HepG2 (cell line): ENCODE measurements around the gene SHISA7. TPM values are rescaled to one million over a fixed set of nuclear protein-coding genes. Genes with fewer than 3 reads are reported as not detected.

Experiments used
- AHR ChIP-seq: IDR thresholded peaks from 2 replicates; pipeline ENCODE4 v1.6.1; 2018; ENCODE audit warnings: missing genetic modification reagents, missing compliant biosample characterization
- CTCF ChIP-seq: sonication (generic); formaldehyde crosslinking; IDR thresholded peaks from 2 replicates; pipeline ENCODE4 v1.5.0; 2020; ENCODE audit warnings: mild to moderate bottlenecking, missing genetic modification reagents, moderate library complexity
- EP300 ChIP-seq, 3 experiments: sonication (generic) in 1 of 3; formaldehyde crosslinking in 1 of 3; IDR thresholded peaks; 2 replicates each; pipeline versions ENCODE4 v1.5.1 to v1.6.1; 2011 to 2020; ENCODE audit warnings: low read depth in 2 of 3, low read length in 2 of 3, borderline replicate concordance in 1 of 3, improper control_type of control experiment in 1 of 3, mild to moderate bottlenecking in 1 of 3, missing genetic modification reagents in 1 of 3, moderate library complexity in 1 of 3
- ESRRA ChIP-seq: sonication (generic); formaldehyde crosslinking; IDR thresholded peaks from 2 replicates; pipeline ENCODE4 v1.5.1; 2020; ENCODE audit warnings: mild to moderate bottlenecking, low read depth, missing genetic modification reagents
- HMG20A ChIP-seq: IDR thresholded peaks from 2 replicates; pipeline ENCODE4 v1.6.1; 2016; ENCODE audit warnings: borderline replicate concordance
- HNF1B ChIP-seq: sonication (generic); formaldehyde crosslinking; IDR thresholded peaks from 2 replicates; pipeline ENCODE4 v1.5.1; 2020; ENCODE audit warnings: mild to moderate bottlenecking, moderate library complexity, missing genetic modification reagents
- HOXD1 ChIP-seq: sonication (generic); formaldehyde crosslinking; IDR thresholded peaks from 2 replicates; pipeline ENCODE4 v1.5.0; 2020; ENCODE audit warnings: missing genetic modification reagents
- MAF1 ChIP-seq: sonication (generic); formaldehyde crosslinking; IDR thresholded peaks from 2 replicates; pipeline ENCODE4 v1.5.0; 2020; ENCODE audit warnings: missing genetic modification reagents, borderline replicate concordance
- RAD21 ChIP-seq: fragments of 450-650 bp; formaldehyde crosslinking; IDR thresholded peaks from 2 replicates; pipeline ENCODE4 v1.5.0; 2020; ENCODE audit warnings: mild to moderate bottlenecking
- SKIL ChIP-seq: sonication (generic); formaldehyde crosslinking; IDR thresholded peaks from 2 replicates; pipeline ENCODE4 v1.8.0; 2022; ENCODE audit warnings: missing genetic modification reagents, mild to moderate bottlenecking, moderate library complexity, borderline replicate concordance
- SMARCE1 ChIP-seq: fragments of 450-650 bp; IDR thresholded peaks from 2 replicates; pipeline ENCODE4 v1.6.1; 2017; ENCODE audit warnings: borderline replicate concordance
- SOX13 ChIP-seq, 3 experiments: fragments of 450-650 bp in 1 of 3; sonication (generic) in 1 of 3; formaldehyde crosslinking in 1 of 3; IDR thresholded peaks in 2 of 3; conservative IDR thresholded peaks in 1 of 3; 2 replicates each; pipeline versions ENCODE4 v1.5.0 to v1.6.1; 2016 to 2020; ENCODE audit warnings: antibody characterized with exemption in 1 of 3, mild to moderate bottlenecking in 1 of 3, missing compliant biosample characterization in 1 of 3, missing genetic modification reagents in 1 of 3, moderate library complexity in 1 of 3
- TFAP4 ChIP-seq: sonication (generic); IDR thresholded peaks from 2 replicates; pipeline ENCODE4 v1.6.1; 2016; ENCODE audit warnings: low read depth, borderline replicate concordance
- ZBTB33 ChIP-seq: sonication (generic); formaldehyde crosslinking; IDR thresholded peaks from 2 replicates; pipeline ENCODE4 v1.4.0; 2020; ENCODE audit warnings: missing genetic modification reagents
- ZBTB43 ChIP-seq: sonication (generic); formaldehyde crosslinking; conservative IDR thresholded peaks from 2 replicates; pipeline ENCODE4 v1.4.0; 2020; ENCODE audit warnings: missing genetic modification reagents
- ZNF577 ChIP-seq: sonication (generic); formaldehyde crosslinking; IDR thresholded peaks from 2 replicates; pipeline ENCODE4 v1.4.0; 2020; ENCODE audit warnings: mild to moderate bottlenecking, low read depth, missing genetic modification reagents, borderline replicate concordance
- polyA plus RNA-seq, 8 experiments: library from polyadenylated mRNA; depleted of rRNA in 3 of 8; stranded (reverse) in 7 of 8; unstranded in 1 of 8; fragments of >200 nt; fragmentation: Illumina TruSeq in 4 of 8; extraction: Trizol in 4 of 8; gene quantifications; 2 replicates each; pipeline versions ENCODE4 v1.2.1 to v1.2.3, GENCODE V29; 2011 to 2016; ENCODE audit warnings: low read depth in 4 of 8, missing spikeins in 1 of 8, mixed read lengths in 1 of 8; ENCODE audit not compliant: insufficient read depth in 1 of 8
- total RNA-seq, 5 experiments: library from RNA; depleted of rRNA; stranded (reverse); fragments of >200 nt; fragmentation: Illumina TruSeq; extraction: Trizol; gene quantifications; 2 replicates each; pipeline ENCODE4 v1.2.3, GENCODE V29; 2016; ENCODE audit warnings: low read depth in 1 of 5

The SHISA7 gene
- total and polyA plus RNA-seq, 2 of the 13 experiments (the other 11 are each of a cell fraction or from before 2014, with no cell fraction given) = not detected

GRCh38 chr19:55467236-55468053 lies 24.3 kb upstream of the SHISA7 start (continued):
- 0 out of 2 replicates have a peak, but pooled peaks have one; percentile 48 for TF ChIP-seq ZBTB43 (CRISPR knock-in tag)
- TF ChIP-seq SOX13 (IDR thresholded peaks at IDR 0.05) = no peak
- TF ChIP-seq SOX13 (CRISPR knock-in tag; conservative IDR thresholded peaks at IDR 0.05 in 1 of 2, IDR thresholded peaks at IDR 0.05 in 1 of 2) = peak in 1 of 2 experiments; percentile 40; a peak in 2 of 4 replicates
- TF ChIP-seq ZNF577 (CRISPR knock-in tag) = no peak
- peak in 1 of 2 experiments; percentile 12; a peak in 1 of 4 replicates for TF ChIP-seq EP300 (IDR thresholded peaks at IDR 0.05; ENCODE audit: low read depth in 2 of 2, low read length in 2 of 2)
- no peak; the same call in 1 of the 2 replicates for TF ChIP-seq EP300 (CRISPR knock-in tag; IDR thresholded peaks at IDR 0.05; ENCODE audit: borderline replicate concordance)
- TF ChIP-seq HMG20A = 0 out of 2 replicates have a peak, but pooled peaks have one; percentile 17
- no peak for TF ChIP-seq SKIL (CRISPR knock-in tag)
- TF ChIP-seq HNF1B (CRISPR knock-in tag) = peak; percentile 45; the same call in 1 of the 2 replicates
- TF ChIP-seq AHR = peak; percentile 35; the same call in 1 of the 2 replicates
- peak; percentile 79 for TF ChIP-seq RAD21 (CRISPR knock-in tag)
- TF ChIP-seq TFAP4 = peak; percentile 54; the same call in 1 of the 2 replicates
- no peak for TF ChIP-seq HOXD1 (CRISPR knock-in tag)
- no peak for TF ChIP-seq ESRRA (CRISPR knock-in tag)
- TF ChIP-seq CTCF (CRISPR knock-in tag) = peak; percentile 88
- no peak for TF ChIP-seq SMARCE1
- 0 out of 2 replicates have a peak, but pooled peaks have one; percentile 42 for TF ChIP-seq MAF1 (CRISPR knock-in tag)
- peak; percentile 40; the same call in 1 of the 2 replicates for TF ChIP-seq ZBTB33 (CRISPR knock-in tag)
